NB4 (cell line): ENCODE data around the gene EGFL7.

Source experiments
- DNase-seq: peaks from one replicate; pipeline ENCODE4 v3.0.0; 2010; ENCODE audit warnings: low read depth
- H3K4me3 ChIP-seq: one replicate; pipeline ENCODE4 v1.5.1; 2011; ENCODE audit warnings: mild to moderate bottlenecking, low read depth, low read length, moderate library complexity
- CTCF ChIP-seq: IDR thresholded peaks from one replicate; pipeline ENCODE4 v1.5.1; 2012; ENCODE audit warnings: low read depth, low read length
- MAX ChIP-seq: IDR thresholded peaks from 2 replicates; pipeline ENCODE4 v1.6.1; 2011; ENCODE audit warnings: low read depth, low read length
- MYC ChIP-seq: IDR thresholded peaks from 2 replicates; pipeline ENCODE4 v1.6.1; 2011; ENCODE audit warnings: low read depth, low read length
- POLR2A ChIP-seq: IDR thresholded peaks from 2 replicates; pipeline ENCODE4 v1.6.1; 2011; ENCODE audit warnings: mild to moderate bottlenecking; ENCODE audit not compliant: insufficient read length; ENCODE audit errors: extremely low read depth

The EGFL7 gene

GRCh38 chr9:136683755-136684154 lies 21.0 kb downstream of the EGFL7 start:
- no peak for DNase-seq
- no peak overlapping the region for H3K4me3 ChIP-seq
- no peak for TF ChIP-seq MYC
- no peak for TF ChIP-seq MAX
- no peak for TF ChIP-seq CTCF
- TF ChIP-seq POLR2A, result no peak

- no peak overlapping the region for H3K4me3 ChIP-seq
- DNase-seq, result no peak
Measured at GRCh38 chr9:136684339-136684738, 21.6 kb downstream of the EGFL7 start.

GRCh38 chr9:136684799-136685198 lies 22.1 kb downstream of the EGFL7 start:
- TF ChIP-seq MAX (no peak), POLR2A (no peak), CTCF (no peak)
- DNase-seq, result no peak
- no peak overlapping the region for H3K4me3 ChIP-seq

More at GRCh38 chr9:136684339-136684738, 21.6 kb downstream of the EGFL7 start:
- no peak for TF ChIP-seq MYC
- no peak for TF ChIP-seq POLR2A
- no peak for TF ChIP-seq MAX
- no peak for TF ChIP-seq CTCF

- no peak overlapping the region for H3K4me3 ChIP-seq
- DNase-seq, result no peak
- TF ChIP-seq CTCF (no peak), MYC (no peak), POLR2A (no peak), MAX (no peak)
Measured at GRCh38 chr9:136685216-136685615, 22.5 kb downstream of the EGFL7 start.

- H3K4me3 ChIP-seq, result peak overlapping the region; percentile 67
- TF ChIP-seq POLR2A (no peak), MYC (no peak), CTCF (no peak), MAX (no peak)
- peak; percentile 52 for DNase-seq
Measured at GRCh38 chr9:136685790-136686533, 23.2 kb downstream of the EGFL7 start.

- peak; percentile 36 for DNase-seq
- no peak for TF ChIP-seq POLR2A
- peak overlapping the region; percentile 67 for H3K4me3 ChIP-seq
Measured at GRCh38 chr9:136686534-136686793, 23.7 kb downstream of the EGFL7 start.
